ENCODE measurements around the gene TMEM221.
A peak's percentile ranks its signal among the peaks of the same experiment; 100 is the strongest.

TMEM221 gene

GRCh38 chr19:17441241-17442021 lies 7.0 kb downstream of the TMEM221 start:
- no peak for DNase-seq (ENCODE audit: low read depth)

GRCh38 chr19:17436874-17437267 lies 11.6 kb downstream of the TMEM221 start:
- no peak for DNase-seq (ENCODE audit: low read depth)

GRCh38 chr19:17436094-17436873 lies 12.2 kb downstream of the TMEM221 start:
- DNase-seq (ENCODE audit: low read depth), result no peak

GRCh38 chr19:17435218-17435617 lies 13.2 kb downstream of the TMEM221 start:
- DNase-seq (ENCODE audit: low read depth), result no peak

- DNase-seq (ENCODE audit: low read depth), result no peak
Measured at GRCh38 chr19:17431417-17431816, 17.1 kb downstream of the TMEM221 start.

GRCh38 chr19:17429641-17430113 lies 18.8 kb downstream of the TMEM221 start:
- no peak for DNase-seq (ENCODE audit: low read depth)

- DNase-seq (ENCODE audit: low read depth), result no peak
Measured at GRCh38 chr19:17424743-17425365, 23.6 kb downstream of the TMEM221 start.

- DNase-seq (ENCODE audit: low read depth), result no peak
Measured at GRCh38 chr19:17423429-17424208, 24.8 kb downstream of the TMEM221 start.

GRCh38 chr19:17421942-17422341 lies 26.5 kb downstream of the TMEM221 start:
- no peak for DNase-seq (ENCODE audit: low read depth)

GRCh38 chr19:17420475-17420924 lies 28.0 kb downstream of the TMEM221 start:
- DNase-seq (ENCODE audit: low read depth), result no peak

- DNase-seq (ENCODE audit: low read depth), result peak; percentile 95
Measured at GRCh38 chr19:17419621-17420474, 28.6 kb downstream of the TMEM221 start, which contains the start of gene MVB12A. TSS of gene MVB12A (plus strand) at chr19:17420047. CDS start at chr19:17420136, 89 bp downstream.

GRCh38 chr19:17419154-17419620 lies 29.3 kb downstream of the TMEM221 start:
- DNase-seq (ENCODE audit: low read depth), result no peak

GRCh38 chr19:17418710-17419109 lies 29.8 kb downstream of the TMEM221 start:
- DNase-seq (ENCODE audit: low read depth), result no peak

- no peak for DNase-seq (ENCODE audit: low read depth)
Measured at GRCh38 chr19:17415121-17415520, 33.3 kb downstream of the TMEM221 start.

- no peak for DNase-seq (ENCODE audit: low read depth)
Measured at GRCh38 chr19:17414097-17414496, 34.4 kb downstream of the TMEM221 start.

GRCh38 chr19:17411801-17412200 lies 36.7 kb downstream of the TMEM221 start:
- no peak for DNase-seq (ENCODE audit: low read depth)

- no peak for DNase-seq (ENCODE audit: low read depth)
Measured at GRCh38 chr19:17409990-17410389, 38.5 kb downstream of the TMEM221 start.

GRCh38 chr19:17406887-17407196 lies 41.6 kb downstream of the TMEM221 start:
- DNase-seq (ENCODE audit: low read depth), result no peak

GRCh38 chr19:17406046-17406886 lies 42.2 kb downstream of the TMEM221 start:
- DNase-seq (ENCODE audit: low read depth), result no peak

Measured in GM04503 (cell line).